GM18858 (cell line): ENCODE results near the gene TBL2.
A peak's percentile ranks its signal among the peaks of the same experiment; 100 is the strongest.
"Not testable (repeated sequence)": the region's sequence is repeated elsewhere in the genome, so short reads cannot be mapped to it uniquely, and the experiment has no call there.

Source experiments
- ATAC-seq: cut with Tn5 transposase; IDR thresholded peaks from one replicate; pipeline ENCODE4 v1.9.1; 2021; ENCODE audit not compliant: unreplicated experiment

The TBL2 gene, protein sequence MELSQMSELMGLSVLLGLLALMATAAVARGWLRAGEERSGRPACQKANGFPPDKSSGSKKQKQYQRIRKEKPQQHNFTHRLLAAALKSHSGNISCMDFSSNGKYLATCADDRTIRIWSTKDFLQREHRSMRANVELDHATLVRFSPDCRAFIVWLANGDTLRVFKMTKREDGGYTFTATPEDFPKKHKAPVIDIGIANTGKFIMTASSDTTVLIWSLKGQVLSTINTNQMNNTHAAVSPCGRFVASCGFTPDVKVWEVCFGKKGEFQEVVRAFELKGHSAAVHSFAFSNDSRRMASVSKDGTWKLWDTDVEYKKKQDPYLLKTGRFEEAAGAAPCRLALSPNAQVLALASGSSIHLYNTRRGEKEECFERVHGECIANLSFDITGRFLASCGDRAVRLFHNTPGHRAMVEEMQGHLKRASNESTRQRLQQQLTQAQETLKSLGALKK

DNA sequence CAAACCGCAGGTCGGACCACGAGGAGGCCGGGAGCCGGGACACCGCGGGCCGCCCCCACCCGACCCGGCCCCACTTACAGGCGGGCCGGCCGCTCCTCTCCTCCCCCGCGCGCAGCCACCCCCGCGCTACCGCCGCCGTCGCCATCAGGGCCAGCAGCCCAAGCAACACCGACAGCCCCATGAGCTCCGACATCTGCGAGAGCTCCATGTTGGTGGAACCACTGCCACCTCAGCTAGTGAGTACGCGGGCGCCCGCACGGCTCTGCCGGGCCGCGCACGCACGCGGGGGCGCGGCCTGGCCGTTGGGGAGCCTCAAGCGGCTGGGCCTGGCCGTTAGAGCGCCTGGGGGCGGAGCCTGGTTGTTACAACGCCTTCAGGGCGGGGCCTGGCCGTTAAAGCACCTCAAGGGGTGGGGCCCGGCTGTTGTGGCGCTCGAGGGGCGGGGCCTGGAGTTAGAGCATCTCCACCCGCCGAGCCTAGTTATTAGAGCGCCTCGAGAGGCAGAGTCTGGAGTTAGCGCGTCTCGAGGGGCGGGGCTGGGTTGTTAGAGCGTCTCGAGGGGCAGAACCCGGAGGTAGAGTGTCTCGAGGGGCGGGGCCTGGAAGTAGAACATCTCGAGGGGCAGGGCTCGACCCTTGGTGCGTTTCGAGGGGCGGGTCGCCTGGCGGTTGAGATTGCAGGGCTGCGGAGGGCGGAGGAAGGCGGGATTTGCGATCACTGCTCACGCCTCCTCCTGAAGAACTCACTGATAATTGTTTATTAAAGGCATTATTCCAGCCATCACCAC, at the start of gene TBL2:
Gene TBL2, minus strand, starts transcription at position 238 of the 787 bp plus-strand sequence. Its CDS starts 30 bp downstream, at position 208.
- ATAC-seq: peak; percentile 75

DNA sequence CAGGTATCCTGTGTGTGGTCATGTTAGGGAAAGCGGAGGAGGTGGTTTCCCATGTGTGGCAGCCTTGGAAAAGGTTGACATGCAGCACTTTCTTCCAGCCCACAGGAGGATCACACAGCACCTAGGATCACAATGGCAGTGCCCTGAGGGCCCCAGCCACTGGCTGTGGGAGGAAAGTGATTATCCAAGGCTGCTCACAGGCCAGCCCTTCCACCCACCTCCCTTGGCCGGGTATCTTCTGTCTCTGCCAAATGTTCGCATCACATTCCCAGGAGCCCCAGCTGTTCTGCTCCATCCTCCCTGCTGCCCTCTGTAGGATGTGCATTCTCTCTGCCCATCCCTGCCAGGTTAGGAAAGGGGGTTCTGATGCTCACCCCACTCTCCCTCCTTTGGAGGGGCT, 48.4 kb upstream of the TBL2 start:
- ATAC-seq: no peak

DNA sequence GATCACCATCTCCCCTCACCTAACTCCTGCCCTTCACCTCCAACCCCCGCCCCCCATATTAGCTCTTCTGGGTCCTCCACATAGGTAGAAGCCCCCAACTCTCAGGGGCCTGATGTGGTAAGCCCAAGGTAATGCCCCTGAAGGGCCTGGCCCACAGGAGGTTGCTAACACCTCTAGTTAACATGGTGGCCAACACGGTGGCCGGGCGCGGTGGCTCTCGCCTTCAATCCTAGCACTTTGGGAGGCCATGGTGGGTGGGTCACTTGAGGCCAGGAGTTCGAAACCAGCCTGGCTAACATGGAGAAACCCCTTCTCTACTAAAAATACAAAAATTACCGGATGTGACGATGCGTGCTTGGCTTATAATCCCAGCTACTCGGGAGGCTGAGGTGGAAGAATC, 46.9 kb upstream of the TBL2 start:
- ATAC-seq: no peak

DNA sequence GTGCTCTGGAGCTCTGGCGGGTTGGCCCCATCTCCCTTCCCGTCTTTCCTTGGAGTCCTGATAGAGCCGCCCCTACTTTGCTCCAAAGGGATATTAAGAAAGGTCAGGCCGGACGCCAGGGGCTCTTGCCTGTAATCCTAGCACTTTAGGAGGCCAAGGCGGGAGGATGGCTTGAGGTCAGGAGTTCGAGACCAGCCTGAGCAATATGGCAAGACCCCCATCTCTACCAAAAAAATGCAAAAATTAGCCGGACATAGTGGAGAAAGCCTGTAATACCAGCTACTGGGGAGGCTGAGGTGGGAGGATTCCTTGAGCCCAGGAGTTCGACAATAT, 46.3 kb upstream of the TBL2 start:
- no peak for ATAC-seq

DNA sequence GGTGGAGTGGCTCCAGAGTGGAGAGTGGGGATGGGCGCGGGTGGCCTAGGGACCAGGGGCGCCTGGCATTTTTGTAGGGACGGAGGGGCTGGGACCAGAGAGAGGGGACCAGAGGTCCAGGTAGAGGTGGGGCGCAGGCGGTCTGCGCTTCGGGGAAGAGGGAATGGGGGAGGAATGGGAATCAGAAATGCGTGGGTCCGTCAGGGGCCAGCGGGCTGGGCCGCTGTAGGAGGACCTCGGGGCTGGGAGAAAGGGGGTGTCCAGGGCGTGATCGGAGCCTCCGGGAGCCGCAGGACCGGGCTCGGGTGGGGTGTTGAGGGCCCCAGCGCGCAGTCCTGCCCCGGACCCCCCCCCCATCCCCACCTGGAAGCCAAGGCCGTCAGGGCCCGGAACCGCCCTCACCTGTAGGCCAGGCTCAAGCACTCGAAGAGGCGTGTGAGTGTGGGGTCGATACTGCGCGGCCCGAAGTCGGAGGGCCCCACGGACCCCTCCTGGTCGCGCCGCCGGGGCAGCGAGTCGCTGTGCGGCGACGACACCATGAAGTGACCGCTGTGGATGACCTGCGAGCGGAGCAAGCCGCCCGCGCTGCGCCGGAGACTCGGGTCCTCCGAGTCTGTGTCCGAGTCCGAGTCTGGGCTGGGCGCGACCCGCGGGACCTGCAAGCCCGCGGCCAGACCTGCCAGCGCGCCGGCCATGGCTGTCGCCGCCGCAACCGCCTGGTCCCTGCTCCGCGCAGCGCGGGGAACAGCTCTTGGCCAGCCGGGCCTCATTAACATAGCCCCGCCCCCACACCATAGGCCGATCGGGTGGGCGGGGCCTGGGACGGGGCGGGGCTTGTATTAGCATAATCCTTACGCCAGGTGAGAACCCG, 45.7 kb upstream of the TBL2 start, which contains the start of gene MLXIPL:
Gene MLXIPL, minus strand, starts transcription at position 725 of the 871 bp plus-strand sequence. Its CDS starts 30 bp downstream, at position 695.
- ATAC-seq: no peak

DNA sequence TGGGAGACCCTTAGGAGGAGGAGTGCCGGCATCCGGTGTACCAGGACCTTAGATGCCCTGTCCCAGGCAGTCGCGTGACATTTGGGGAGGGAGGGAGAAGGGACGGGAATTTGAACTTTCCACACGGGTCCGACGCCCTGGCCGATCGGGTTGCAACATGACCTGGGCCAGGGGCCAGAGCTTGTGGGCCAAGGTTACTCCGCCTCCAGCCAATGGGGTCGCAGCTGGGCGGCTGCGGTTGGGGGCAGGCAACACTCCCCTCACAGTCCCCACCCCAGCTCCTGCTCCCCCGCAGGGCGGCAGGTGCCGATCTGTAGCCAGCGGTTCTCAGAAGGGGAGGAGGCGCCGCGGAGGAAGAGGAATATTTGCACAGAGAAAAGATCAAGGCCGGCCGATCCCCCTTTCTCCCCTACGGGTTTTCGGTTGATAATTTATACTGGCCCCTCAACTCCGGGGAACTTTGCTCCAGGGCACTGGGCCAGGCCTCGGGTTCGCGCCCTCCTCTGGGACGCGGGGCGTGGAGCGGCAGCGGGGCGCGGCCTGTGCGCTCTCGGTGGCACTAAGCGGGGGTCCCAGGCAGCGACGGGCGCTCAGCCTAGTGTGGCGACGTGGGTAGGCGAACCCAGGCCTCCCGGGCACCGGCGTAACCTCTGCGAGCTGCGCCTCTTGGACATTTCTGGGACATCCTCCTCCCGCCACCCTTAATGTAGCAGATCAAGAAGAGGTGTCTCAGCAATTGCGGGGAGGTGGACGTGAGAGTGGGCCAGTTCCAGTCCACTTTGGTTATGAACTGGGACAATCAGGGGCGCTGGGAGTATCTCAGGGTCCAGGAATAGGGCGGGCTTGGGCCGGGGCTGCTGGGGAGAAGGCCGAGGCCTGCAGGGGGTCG, 44.8 kb upstream of the TBL2 start:
- ATAC-seq: no peak

DNA sequence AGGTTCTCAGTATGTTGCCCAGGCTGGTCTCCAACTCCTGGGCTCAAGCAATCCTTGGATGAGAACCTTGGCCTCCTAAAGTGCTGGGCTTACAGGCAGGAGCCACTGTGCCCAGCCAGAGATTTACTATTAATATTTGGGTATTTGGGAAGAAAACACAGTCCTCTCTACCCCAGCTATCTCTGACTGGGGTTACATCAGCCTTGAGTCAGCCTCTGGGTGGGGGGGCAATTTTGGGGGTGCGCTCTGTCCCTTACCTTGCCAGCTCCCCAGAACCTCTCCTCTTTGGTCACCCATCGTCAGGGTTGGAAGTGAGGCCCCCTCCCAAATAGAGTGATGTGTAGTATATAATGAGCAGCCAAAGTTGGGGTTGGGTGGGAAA, 44.1 kb upstream of the TBL2 start:
- ATAC-seq: no peak

DNA sequence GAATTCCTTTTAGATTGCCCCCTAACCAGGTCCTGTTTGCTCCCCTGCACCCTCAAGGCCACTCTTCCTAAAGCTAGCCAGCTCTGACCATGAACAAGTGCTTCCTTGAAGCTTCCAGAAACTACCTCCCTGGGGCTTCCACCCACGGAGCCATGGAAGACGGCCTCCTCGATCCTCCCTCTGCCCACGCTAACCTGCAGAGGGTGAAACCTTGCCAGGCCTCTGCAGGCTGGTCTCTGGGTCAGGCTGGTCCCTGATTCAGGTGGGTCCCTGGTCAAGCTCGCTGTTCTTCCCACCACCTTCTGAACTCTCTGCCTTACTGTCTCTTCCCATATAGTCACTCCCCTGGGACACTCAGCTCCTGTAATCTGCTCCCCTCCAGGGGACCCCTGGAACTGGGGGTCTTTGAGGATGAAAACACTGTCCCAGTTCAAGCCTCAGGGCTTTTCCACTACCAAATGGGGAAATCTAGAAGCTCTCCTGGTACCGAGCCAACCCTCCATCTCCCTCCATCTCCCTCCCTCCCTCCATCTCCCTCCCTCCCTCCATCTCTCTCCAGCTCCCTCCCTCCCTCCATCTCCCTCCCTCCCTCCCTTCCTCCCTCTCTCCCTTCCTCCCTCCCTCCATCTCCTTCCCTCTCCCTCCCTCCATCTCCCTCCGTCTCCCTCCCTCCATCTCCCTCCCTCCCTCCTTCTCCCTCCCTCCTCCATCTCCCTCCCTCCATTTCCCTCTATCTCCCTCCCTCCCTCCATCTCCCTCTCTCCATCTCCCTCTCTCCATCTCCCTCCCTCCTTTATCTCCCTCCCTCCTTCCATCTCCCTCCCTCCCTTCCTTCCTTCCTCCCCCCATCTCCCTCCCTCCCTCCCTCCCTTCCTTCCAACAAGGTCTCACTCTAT, 43.0 kb upstream of the TBL2 start:
- ATAC-seq: no peak

DNA sequence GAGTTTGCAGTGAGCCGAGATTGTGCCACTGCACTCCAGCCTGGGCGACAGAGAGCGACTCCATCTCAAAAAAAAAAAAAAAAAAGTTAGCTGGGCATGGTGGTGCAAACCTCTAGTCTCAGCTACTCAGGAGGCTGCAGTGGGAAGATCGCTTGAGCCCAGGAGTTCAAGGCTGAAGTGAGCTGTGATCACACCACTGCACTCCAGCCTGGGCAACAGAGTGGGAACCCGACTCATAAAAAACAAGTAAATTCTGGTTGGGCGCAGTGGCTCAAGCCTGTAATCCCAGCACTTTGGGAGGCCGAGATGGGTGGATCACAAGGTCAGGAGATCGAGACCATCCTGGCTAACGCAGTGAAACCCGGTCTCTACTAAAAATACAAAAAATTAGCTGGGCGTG, 41.0 kb upstream of the TBL2 start:
- not testable (repeated sequence) for ATAC-seq

DNA sequence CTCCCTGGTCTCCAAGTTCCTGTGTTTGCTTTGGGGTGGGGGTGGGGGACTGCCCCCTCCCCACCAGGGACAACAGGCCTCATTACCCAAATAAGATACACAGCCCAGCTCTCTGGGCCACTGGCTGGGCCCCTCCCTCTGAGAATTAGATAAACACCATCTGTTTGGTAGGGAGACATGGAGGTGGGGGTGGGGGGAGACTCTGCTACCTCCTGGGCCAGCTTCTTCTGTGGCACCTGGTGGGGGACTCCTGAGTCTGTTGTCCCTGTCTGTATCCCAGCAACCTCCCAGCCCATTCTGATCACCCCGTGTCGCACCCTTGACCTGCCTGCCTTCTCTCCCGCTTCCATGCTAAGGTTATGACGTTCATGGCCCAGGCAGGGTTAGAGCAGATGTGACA, 40.2 kb upstream of the TBL2 start:
- no peak for ATAC-seq

DNA sequence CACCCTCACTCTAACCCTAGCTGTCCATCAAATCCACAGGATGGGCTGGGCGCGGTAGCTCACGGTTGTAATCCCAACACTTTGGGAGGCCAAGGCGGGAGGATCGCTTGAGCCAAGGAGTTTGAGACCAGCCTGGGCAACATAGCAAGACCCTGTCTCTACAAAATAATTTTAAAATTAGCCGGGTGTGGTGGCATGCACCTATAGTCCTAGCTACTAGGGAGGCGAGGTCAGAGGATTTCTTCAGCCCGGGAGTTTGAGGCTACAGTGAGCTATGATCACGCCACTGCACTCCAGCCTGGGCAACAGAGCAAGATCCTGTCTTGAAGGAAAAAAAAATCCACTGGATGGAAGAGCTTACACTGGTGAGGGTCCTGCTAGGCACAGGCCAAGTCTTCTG, 39.1 kb upstream of the TBL2 start:
- not testable (repeated sequence) for ATAC-seq

DNA sequence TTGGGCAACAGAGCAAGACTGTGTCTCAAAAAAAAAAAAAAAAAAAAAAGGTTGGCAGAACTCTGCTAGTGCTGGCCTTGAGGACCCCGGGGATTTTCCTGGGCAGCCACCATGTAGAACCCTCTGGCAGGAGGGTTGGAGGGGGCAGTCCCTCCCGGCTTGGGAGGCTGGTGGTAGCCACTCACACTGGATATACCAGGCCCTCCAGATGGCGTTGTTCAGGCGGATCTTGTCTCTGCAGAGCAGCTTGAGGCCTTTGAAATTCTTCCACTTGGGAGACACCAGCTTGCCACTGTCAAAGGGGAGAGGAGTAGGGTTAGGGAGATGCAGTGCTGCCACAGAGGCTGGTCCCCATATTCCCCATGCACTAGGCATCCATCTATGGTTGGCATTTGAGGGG, 37.5 kb upstream of the TBL2 start:
- ATAC-seq: no peak

DNA sequence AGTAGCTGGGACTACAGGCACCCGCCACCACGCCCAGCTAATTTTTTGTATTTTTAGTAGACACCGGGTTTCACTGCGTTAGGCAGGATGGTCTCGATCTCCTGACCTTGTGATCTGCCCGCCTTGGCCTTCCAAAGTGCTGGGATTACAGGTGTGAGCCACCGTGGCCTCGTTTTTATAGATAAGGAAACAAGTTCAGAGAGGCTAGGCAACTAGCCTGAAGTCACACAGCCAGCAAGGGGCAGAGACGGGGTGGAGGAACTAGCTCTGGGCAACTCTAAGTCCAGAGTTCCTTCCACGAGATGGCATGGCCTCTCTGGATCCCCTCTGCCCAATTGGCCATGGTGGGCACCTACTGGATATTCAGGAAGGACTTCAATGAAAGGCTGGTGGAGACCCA, 36.6 kb upstream of the TBL2 start:
- not testable (repeated sequence) for ATAC-seq

DNA sequence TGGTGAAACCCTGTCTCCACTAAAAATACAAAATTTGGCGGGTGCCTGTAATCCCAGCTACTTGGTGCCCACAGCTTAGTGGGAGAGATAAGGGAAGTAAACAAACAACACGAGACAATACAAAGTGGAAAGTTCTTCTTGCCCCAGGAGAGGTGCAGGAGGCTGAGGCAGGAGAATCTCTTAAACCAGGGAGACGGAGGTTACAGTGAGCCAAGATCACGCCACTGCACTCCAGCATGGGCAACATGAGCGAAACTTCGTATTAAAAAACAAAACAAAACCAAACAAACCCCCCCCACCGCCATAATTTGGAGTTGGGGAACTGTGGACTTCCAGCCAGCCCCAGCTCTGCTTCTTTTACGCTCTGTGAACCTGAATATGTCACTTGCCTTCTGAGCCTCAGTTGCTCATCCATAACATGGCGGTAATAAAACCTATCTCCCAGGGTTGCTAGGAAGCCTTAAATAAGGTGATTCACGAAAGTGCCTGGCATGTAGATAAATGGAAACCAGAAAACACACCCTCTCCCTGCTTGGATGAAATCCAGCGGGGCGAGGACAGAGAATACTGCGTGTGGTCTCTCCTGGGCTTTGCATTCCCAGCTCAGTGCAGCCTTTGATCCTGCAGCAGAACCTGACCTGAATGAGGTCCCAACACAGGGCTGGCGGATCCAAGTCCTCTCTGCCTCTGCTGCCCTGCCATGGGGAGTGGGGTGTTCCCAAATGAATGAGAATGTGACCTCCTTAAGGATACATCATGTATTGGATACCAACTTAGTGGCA, 35.8 kb upstream of the TBL2 start:
- ATAC-seq: no peak

DNA sequence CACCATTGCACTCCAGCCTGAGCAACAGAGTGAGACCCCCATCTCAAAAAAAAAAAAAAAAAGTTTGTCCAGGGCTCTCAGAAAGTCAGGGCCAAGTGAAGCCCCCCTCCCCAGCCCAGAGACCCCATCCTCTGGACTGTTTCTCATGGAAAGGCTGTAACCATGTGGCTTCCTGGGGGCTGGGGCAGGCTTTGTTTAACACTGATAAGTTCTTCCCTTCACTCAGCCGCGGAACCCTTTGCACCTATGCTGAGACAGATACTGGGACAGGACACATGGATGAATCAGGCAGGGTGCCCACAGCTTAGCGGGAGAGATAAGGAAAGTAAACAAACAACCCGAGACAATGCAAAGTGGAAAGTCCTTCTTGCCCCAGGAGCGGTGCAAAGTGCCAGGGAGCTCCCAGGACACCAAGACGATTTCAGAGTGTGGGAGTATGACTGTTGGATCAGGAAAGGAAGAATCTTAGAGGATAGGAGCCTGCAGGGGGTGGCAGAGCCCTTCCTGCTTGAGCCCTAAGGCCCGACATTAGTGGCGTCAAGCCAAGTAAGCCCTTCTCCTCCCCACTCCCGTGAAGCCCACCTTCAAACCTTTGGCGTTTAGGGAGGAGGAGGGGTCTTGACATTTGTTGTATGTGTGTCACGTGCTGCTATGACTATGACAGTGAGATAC, 34.4 kb upstream of the TBL2 start:
- no peak for ATAC-seq

DNA sequence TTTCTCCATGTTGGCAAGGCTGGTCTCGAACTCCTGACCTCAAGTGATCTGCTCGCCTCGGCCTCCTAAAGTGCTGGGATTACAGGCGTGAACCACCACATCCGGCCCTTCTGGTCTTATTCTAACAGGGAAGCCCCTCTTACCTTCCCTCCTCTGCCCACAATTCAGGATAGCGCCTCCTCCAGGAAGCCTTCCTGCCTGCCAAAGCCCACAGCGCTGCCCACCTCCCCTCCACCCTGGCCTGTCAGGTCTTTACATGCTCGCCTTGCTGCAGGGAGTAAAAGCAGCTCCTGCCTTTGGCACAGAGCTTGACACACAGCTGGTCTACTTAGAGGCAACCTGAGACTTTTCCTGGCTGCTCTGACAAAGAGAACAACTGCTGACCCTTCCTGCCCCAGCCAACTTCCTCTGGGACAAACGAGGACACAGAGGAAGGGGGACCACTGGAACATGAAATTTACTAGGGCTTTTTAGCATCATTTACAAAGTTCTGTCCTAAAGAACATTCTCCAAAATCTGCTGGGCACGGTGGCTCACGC, 32.7 kb upstream of the TBL2 start:
- no peak for ATAC-seq

DNA sequence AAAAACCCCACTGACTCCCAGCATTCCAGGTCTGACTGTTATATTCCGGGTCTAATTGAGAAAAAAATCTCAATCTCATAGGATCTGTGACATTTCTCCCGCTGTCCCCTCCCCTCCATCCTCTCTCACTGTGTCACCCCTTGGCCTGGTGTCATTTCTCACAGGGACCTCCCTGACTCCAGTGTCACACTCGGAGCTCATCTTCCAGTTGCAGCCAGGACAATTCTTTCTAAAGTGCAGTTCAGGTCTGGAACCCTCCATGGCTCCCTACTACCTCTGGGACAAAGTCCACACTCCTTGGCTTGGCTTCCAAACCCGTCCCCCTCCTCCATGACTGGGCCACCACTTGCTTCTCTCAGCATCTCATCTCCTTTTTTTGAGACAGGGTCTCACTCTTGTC, 31.7 kb upstream of the TBL2 start:
- no peak for ATAC-seq

DNA sequence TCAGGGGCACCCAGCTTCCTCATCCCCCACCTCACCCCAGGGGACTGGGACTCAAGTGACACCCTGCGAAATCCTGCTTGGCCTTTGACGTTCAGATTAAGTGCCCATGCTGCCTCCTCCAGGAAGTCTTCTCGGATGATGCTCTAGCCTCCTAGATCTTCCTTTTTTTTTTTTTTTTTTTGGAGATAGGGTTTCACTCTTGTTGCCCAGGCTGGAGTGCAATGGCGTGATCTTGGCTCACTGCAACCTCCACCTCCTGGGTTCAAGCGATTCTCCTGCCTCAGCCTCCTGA, 29.3 kb upstream of the TBL2 start:
- not testable (repeated sequence) for ATAC-seq
